Hepatocyte (in vitro differentiated cells): Measurements from ENCODE around the gene MRPL21. TPM values are rescaled to one million over a fixed set of nuclear protein-coding genes. Genes with fewer than 3 reads are reported as not detected.

Experiments used
- DNase-seq: peaks from one replicate; pipeline ENCODE4 v3.0.0-alpha.2; 2016; ENCODE audit warnings: low spot score
- H2AFZ ChIP-seq: fragments of 200-600 bp; sonication (generic); 2 replicates; pipeline ENCODE4 v1.6.0; 2016; ENCODE audit warnings: antibody characterized with exemption, mild to moderate bottlenecking
- H3K27ac ChIP-seq: fragments of 200-600 bp; sonication (generic); 2 replicates; pipeline ENCODE4 v1.5.1; 2016; ENCODE audit warnings: mild to moderate bottlenecking
- H3K27me3 ChIP-seq: fragments of 200-600 bp; sonication (generic); 2 replicates; pipeline ENCODE4 v1.6.1; 2016
- H3K36me3 ChIP-seq: fragments of 200-600 bp; sonication (generic); replicated peaks from 2 replicates; pipeline ENCODE4 v1.5.1; 2016; ENCODE audit warnings: low read depth; ENCODE audit not compliant: insufficient read depth
- H3K4me1 ChIP-seq: fragments of 200-600 bp; sonication (generic); 2 replicates; pipeline ENCODE4 v1.5.1; 2016; ENCODE audit warnings: mild to moderate bottlenecking, moderate library complexity; ENCODE audit not compliant: insufficient read depth
- H3K4me2 ChIP-seq: fragments of 200-600 bp; sonication (generic); 2 replicates; pipeline ENCODE4 v1.6.0; 2016
- H3K4me3 ChIP-seq: fragments of 200-600 bp; sonication (generic); 2 replicates; pipeline ENCODE4 v1.5.1; 2016; ENCODE audit warnings: mild to moderate bottlenecking
- H3K79me2 ChIP-seq: fragments of 200-600 bp; sonication (generic); 2 replicates; pipeline ENCODE4 v1.6.0; 2017; ENCODE audit warnings: mild to moderate bottlenecking
- H3K9me2 ChIP-seq: fragments of 200-600 bp; sonication (generic); replicated peaks from 2 replicates; pipeline ENCODE4 v1.6.0; 2017; ENCODE audit warnings: mild to moderate bottlenecking; ENCODE audit not compliant: insufficient read depth
- H3K9me3 ChIP-seq: fragments of 200-600 bp; sonication (generic); 2 replicates; pipeline ENCODE4 v1.5.1; 2016; ENCODE audit warnings: low read depth, mild to moderate bottlenecking
- H4K20me1 ChIP-seq: fragments of 200-600 bp; sonication (generic); 2 replicates; pipeline ENCODE4 v1.6.0; 2016; ENCODE audit warnings: mild to moderate bottlenecking; ENCODE audit not compliant: insufficient read depth, poor library complexity, severe bottlenecking
- EZH2 ChIP-seq: fragments of 200-600 bp; sonication (generic); IDR thresholded peaks from 2 replicates; pipeline ENCODE4 v1.6.1; 2016; ENCODE audit warnings: antibody characterized with exemption, mild to moderate bottlenecking, borderline replicate concordance
- EZH2phosphoT487 ChIP-seq: fragments of 200-600 bp; sonication (generic); IDR thresholded peaks from one replicate; pipeline ENCODE4 v1.6.1; 2018; ENCODE audit warnings: antibody characterized with exemption, mild to moderate bottlenecking, low read depth, moderate library complexity; ENCODE audit not compliant: unreplicated experiment, severe bottlenecking
- WGBS: methylation state at CpG from one replicate; pipeline ENCODE4 v1.1.6; 2016; ENCODE audit warnings: low lambda C conversion rate; ENCODE audit errors: missing lambda C conversion rate; 5-methylcytosine and 5-hydroxymethylcytosine counted together
- polyA plus RNA-seq: library from polyadenylated mRNA; unstranded; fragments of >200 nt; fragmentation: Nextera tagmentation; extraction: Ambion mirVana; gene quantifications from 2 replicates; pipeline ENCODE4 v1.2.1, GENCODE V29; 2016
- total RNA-seq: library from RNA; depleted of rRNA; stranded (reverse); fragments of >200 nt; gene quantifications from 2 replicates; pipeline ENCODE4 v1.2.3, GENCODE V29; 2014
- TF ChIP-seq, protein P1 (sequence below): fragments of 200-600 bp; sonication (generic); IDR thresholded peaks from 2 replicates; pipeline ENCODE4 v1.5.1; 2016; ENCODE audit warnings: antibody characterized with exemption, mild to moderate bottlenecking; ENCODE audit not compliant: poor library complexity

MRPL21 gene
- total and polyA plus RNA-seq, 2 experiments from 2014 or later: 34.9 to 86.2 TPM

DNA sequence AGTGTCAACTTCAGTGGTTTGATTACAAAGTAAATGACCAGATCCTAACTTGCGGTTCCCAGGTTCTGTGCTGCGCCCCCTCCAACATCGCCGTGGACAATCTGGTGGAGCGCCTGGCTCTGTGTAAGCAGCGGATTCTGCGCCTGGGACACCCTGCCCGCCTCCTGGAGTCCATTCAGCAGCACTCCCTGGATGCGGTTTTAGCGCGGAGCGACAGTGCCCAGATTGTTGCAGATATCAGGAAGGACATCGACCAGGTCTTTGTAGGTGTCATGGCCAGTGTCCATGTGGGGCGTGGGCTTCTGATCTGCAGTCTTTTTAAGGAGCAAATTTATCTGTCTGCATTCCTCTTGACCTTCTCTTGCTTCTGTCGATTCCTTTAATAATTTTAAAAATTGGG is 11.1 kb upstream of the MRPL21 start:
- no peaks in the 10 kb centered on the region for H3K9me3 ChIP-seq
- DNase-seq: no peak
- H3K79me2 ChIP-seq: no peaks in the 10 kb centered on the region
- no peaks in the 10 kb centered on the region for H3K27me3 ChIP-seq
- no peaks in the 10 kb centered on the region for H3K4me1 ChIP-seq
- no peaks in the 10 kb centered on the region for H3K9me2 ChIP-seq
- no peaks in the 10 kb centered on the region for H3K36me3 ChIP-seq
- WGBS: 99% methylated on average over 15 of the region's 15 CpGs
- H3K4me3 ChIP-seq: no peak overlapping the region
- H3K27ac ChIP-seq: no peak overlapping the region
- H3K4me2 ChIP-seq: no peak overlapping the region
- no peaks in the 10 kb centered on the region for H4K20me1 ChIP-seq
- no peak overlapping the region for H2AFZ ChIP-seq
- no peak for TF ChIP-seq EZH2
- TF ChIP-seq EZH2phosphoT487: no peak
- TF ChIP-seq, protein P1, sequence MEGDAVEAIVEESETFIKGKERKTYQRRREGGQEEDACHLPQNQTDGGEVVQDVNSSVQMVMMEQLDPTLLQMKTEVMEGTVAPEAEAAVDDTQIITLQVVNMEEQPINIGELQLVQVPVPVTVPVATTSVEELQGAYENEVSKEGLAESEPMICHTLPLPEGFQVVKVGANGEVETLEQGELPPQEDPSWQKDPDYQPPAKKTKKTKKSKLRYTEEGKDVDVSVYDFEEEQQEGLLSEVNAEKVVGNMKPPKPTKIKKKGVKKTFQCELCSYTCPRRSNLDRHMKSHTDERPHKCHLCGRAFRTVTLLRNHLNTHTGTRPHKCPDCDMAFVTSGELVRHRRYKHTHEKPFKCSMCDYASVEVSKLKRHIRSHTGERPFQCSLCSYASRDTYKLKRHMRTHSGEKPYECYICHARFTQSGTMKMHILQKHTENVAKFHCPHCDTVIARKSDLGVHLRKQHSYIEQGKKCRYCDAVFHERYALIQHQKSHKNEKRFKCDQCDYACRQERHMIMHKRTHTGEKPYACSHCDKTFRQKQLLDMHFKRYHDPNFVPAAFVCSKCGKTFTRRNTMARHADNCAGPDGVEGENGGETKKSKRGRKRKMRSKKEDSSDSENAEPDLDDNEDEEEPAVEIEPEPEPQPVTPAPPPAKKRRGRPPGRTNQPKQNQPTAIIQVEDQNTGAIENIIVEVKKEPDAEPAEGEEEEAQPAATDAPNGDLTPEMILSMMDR: no peak

- H3K27ac ChIP-seq: no peak overlapping the region
- no peaks in the 10 kb centered on the region for H3K79me2 ChIP-seq
- no peaks in the 10 kb centered on the region for H3K36me3 ChIP-seq
- H4K20me1 ChIP-seq: no peaks in the 10 kb centered on the region
- TF ChIP-seq EZH2: no peak
- TF ChIP-seq, protein P1: no peak
- TF ChIP-seq EZH2phosphoT487: no peak
- no peaks in the 10 kb centered on the region for H3K9me3 ChIP-seq
- H3K9me2 ChIP-seq: no peaks in the 10 kb centered on the region
- DNase-seq: no peak
- 98% methylated on average over 5 of the region's 5 CpGs for WGBS
- H3K4me3 ChIP-seq: no peak overlapping the region
- no peak overlapping the region for H2AFZ ChIP-seq
- no peaks in the 10 kb centered on the region for H3K27me3 ChIP-seq
- H3K4me1 ChIP-seq: no peaks in the 10 kb centered on the region
- H3K4me2 ChIP-seq: no peak overlapping the region
These were observed 9.6 kb upstream of the MRPL21 start for GRCh38 chr11:68913188-68913587.

DNA sequence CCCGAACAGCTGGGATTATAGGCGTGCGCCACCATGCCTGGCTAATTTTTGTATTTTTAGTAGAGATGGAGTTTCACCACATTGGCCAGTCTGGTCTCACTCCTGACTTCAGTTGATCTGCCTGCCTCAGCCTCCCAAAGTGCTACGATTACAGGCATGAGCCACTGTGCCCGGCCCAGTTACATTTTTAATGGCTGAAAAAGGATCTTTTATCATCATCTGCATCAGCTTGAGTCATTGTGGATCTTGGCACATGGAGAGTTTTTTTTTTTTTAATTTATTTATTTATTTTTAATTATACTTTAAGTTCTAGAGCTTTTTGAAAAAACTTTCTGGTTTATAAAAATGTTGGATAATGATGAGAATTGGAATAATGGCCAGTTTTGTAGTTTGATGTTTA is 8.6 kb upstream of the MRPL21 start:
- no peaks in the 10 kb centered on the region for H3K36me3 ChIP-seq
- H3K27me3 ChIP-seq: no peaks in the 10 kb centered on the region
- H3K4me1 ChIP-seq: no peaks in the 10 kb centered on the region
- H2AFZ ChIP-seq: no peak overlapping the region
- no peaks in the 10 kb centered on the region for H3K9me2 ChIP-seq
- H3K27ac ChIP-seq: no peak overlapping the region
- H4K20me1 ChIP-seq: no peaks in the 10 kb centered on the region
- no peak overlapping the region for H3K4me2 ChIP-seq
- no peaks in the 10 kb centered on the region for H3K9me3 ChIP-seq
- no peak for TF ChIP-seq EZH2phosphoT487
- TF ChIP-seq, protein P1: no peak
- no peak for TF ChIP-seq EZH2
- 85% methylated on average over 5 of the region's 5 CpGs for WGBS
- peaks cover under 1% of the 10 kb centered on the region for H3K79me2 ChIP-seq
- no peak overlapping the region for H3K4me3 ChIP-seq
- DNase-seq: no peak

DNA sequence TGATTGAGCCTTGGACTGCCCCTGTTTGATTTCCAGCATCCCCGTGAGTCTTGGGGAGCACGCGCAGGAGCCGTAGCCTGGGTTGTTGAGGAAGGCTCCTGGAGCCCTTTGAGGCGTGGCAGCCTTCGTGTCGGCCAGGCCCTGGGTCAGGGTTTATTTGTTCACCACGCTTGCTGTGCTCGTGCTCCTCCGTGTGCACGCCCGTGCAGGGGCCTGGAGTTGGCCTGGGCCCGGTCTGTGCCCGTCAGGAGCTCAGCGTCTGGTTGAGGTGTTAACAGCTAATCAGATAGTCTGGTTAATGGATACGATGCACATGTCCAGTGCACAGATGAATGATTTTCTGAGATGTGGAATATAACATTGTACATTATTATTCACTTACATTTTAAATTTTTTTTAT is 8.1 kb upstream of the MRPL21 start:
- H3K36me3 ChIP-seq: no peaks in the 10 kb centered on the region
- TF ChIP-seq EZH2 (no peak), EZH2phosphoT487 (no peak)
- TF ChIP-seq, protein P1: no peak

More for the DNA sequence above, 8.1 kb upstream of the MRPL21 start:
- Histone ChIP-seq H3K9me2 (no peaks in the 10 kb centered on the region), H3K4me1 (no peaks in the 10 kb centered on the region), H3K27ac (no peak overlapping the region), H3K4me3 (no peak overlapping the region), H3K4me2 (no peak overlapping the region), H3K9me3 (no peaks in the 10 kb centered on the region), H3K27me3 (no peaks in the 10 kb centered on the region), H2AFZ (no peak overlapping the region), H3K79me2 (peaks cover 6% of the 10 kb centered on the region), H4K20me1 (no peaks in the 10 kb centered on the region)
- no peak for DNase-seq
- WGBS: 94% methylated on average over 16 of the region's 16 CpGs
